K562 (cell line): Measurements from ENCODE around the gene TMEM114. TPM values are rescaled to one million over a fixed set of nuclear protein-coding genes. Genes with fewer than 3 reads are reported as not detected.

Source experiments
- ATAC-seq: fragments of 200-7000 bp; cut with Tn5 transposase; 3 replicates; pipeline ENCODE4 v1.9.1; 2020; ENCODE audit warnings: moderate library complexity
- BruUV-seq: library from RNA; stranded (reverse); fragments of 400-500 nt; replicated peaks from 2 replicates; lab custom pipeline; 2021; lab: Mats Ljungman, UMichigan
- CTCF ChIA-PET: fragments of 300-600 bp; formaldehyde crosslinking; extraction: SDS; loops from one replicate; lab custom pipeline; 2021; ENCODE audit warnings: low intra/inter-chr PET ratio; lab: Yijun Ruan, JAX
- POLR2A ChIA-PET: fragments of 300-600, 350-650 bp; sonication (Branson Sonifier 250); formaldehyde crosslinking; extraction: SDS; loops from one replicate; lab custom pipeline; 2021; ENCODE audit warnings: antibody characterized with exemption, inconsistent platforms; lab: Yijun Ruan, JAX
- DNase-seq, 4 experiments: peaks; one replicate each; pipeline versions ENCODE4 v3.0.0 to v3.0.0-alpha.2; 2011 to 2018; ENCODE audit warnings: low spot score in 3 of 4, mixed read lengths in 3 of 4; ENCODE audit errors: extremely low read depth in 1 of 4
- FAIRE-seq: peaks from 2 replicates; lab custom pipeline; 2011; peaks lifted over from hg19 to GRCh38; lab: Jason Lieb, UNC
- H2AFZ ChIP-seq: 2 replicates; pipeline ENCODE4 v1.6.0; 2011; ENCODE audit warnings: low read depth, low read length, control low read depth, inconsistent platforms
- H3K27ac ChIP-seq: fragments of 200-600 bp; 3 replicates; pipeline ENCODE4 v1.8.0; 2011; ENCODE audit warnings: low read depth, mild to moderate bottlenecking, control low read depth, inconsistent platforms, low read length, moderate library complexity, mixed read lengths; ENCODE audit errors: extremely low read depth
- H3K27me3 ChIP-seq, 2 experiments: fragments of 300-600 bp in 1 of 2; 2 replicates in 1 of 2; 3 replicates in 1 of 2; pipeline versions ENCODE4 v1.6.0 to v1.8.0; 2011; ENCODE audit warnings: inconsistent platforms in 2 of 2, low read length in 2 of 2, mild to moderate bottlenecking in 1 of 2, mixed read lengths in 1 of 2, moderate library complexity in 1 of 2; ENCODE audit not compliant: control insufficient read depth in 2 of 2, insufficient read depth in 2 of 2
- H3K36me3 ChIP-seq: fragments of 300-600 bp; 3 replicates; pipeline ENCODE4 v1.8.0; 2011; ENCODE audit warnings: mild to moderate bottlenecking, low read length, inconsistent platforms; ENCODE audit not compliant: control insufficient read depth, insufficient read depth
- H3K4me1 ChIP-seq, 2 experiments: fragments of 200-600 bp in 1 of 2; replicated peaks in 1 of 2; 2 replicates in 1 of 2; 3 replicates in 1 of 2; pipeline versions ENCODE4 v1.5.1 to v1.8.0; 2011; ENCODE audit warnings: inconsistent platforms in 2 of 2, low read length in 2 of 2, mild to moderate bottlenecking in 1 of 2, mixed read lengths in 1 of 2, moderate library complexity in 1 of 2; ENCODE audit not compliant: control insufficient read depth in 2 of 2, insufficient read depth in 2 of 2
- H3K4me2 ChIP-seq: 2 replicates; pipeline ENCODE4 v1.6.1; 2011; ENCODE audit warnings: low read length, control low read depth, inconsistent platforms, mixed read lengths; ENCODE audit not compliant: insufficient read depth
- H3K4me3 ChIP-seq: fragments of 200-600 bp; sonication (generic), shearing (Covaris generic); 2 replicates; pipeline ENCODE4 v1.5.1; 2016; ENCODE audit warnings: control low read depth, inconsistent platforms
- H3K79me2 ChIP-seq: fragments of 200-600 bp; 3 replicates; pipeline ENCODE4 v1.8.0; 2011; ENCODE audit warnings: low read length, inconsistent platforms; ENCODE audit not compliant: control insufficient read depth, insufficient read depth
- H3K9ac ChIP-seq, 2 experiments: 2 replicates each; pipeline versions ENCODE4 v1.6.0 to v1.6.1; 2011; ENCODE audit warnings: low read depth in 2 of 2, low read length in 2 of 2, control low read depth in 1 of 2, inconsistent platforms in 1 of 2, mild to moderate bottlenecking in 1 of 2, mixed read lengths in 1 of 2; ENCODE audit not compliant: insufficient read depth in 1 of 2
- H3K9me1 ChIP-seq: one replicate; pipeline ENCODE4 v1.6.0; 2011; ENCODE audit warnings: inconsistent platforms, mild to moderate bottlenecking, low read length, moderate library complexity; ENCODE audit not compliant: control insufficient read depth, insufficient read depth
- H3K9me3 ChIP-seq: replicated peaks from 2 replicates; pipeline ENCODE4 v1.5.1; 2011; ENCODE audit warnings: low read depth, low read length, inconsistent platforms; ENCODE audit not compliant: control insufficient read depth, insufficient read depth
- H4K20me1 ChIP-seq: replicated peaks from 2 replicates; pipeline ENCODE4 v1.6.1; 2011; ENCODE audit warnings: low read length, inconsistent platforms, mixed read lengths; ENCODE audit not compliant: control insufficient read depth, insufficient read depth
- ARID1B ChIP-seq: fragments of 450-650 bp; IDR thresholded peaks from 2 replicates; pipeline ENCODE4 v1.6.1; 2016; ENCODE audit warnings: antibody characterized with exemption, mild to moderate bottlenecking, inconsistent platforms
- BMI1 ChIP-seq: fragments of 150-350 bp; IDR thresholded peaks from 2 replicates; pipeline ENCODE4 v1.6.1; 2014; ENCODE audit warnings: low read length
- BRD9 ChIP-seq: fragments of 450-650 bp; IDR thresholded peaks from 2 replicates; pipeline ENCODE4 v1.6.1; 2018; ENCODE audit warnings: low read depth; ENCODE audit not compliant: partially characterized antibody
- GTF2B ChIP-seq: IDR thresholded peaks from 2 replicates; pipeline ENCODE4 v1.6.1; 2011; ENCODE audit not compliant: insufficient read length; ENCODE audit errors: extremely low read depth
- JUN ChIP-seq, 2 experiments: sonication (generic) in 1 of 2; formaldehyde crosslinking in 1 of 2; IDR thresholded peaks; 2 replicates each; pipeline versions ENCODE4 v1.6.1 to v1.8.0; 2012 to 2022; ENCODE audit warnings: borderline replicate concordance in 2 of 2, mild to moderate bottlenecking in 2 of 2, improper control_type of control experiment in 1 of 2, low read depth in 1 of 2, low read length in 1 of 2, missing genetic modification reagents in 1 of 2
- MAFF ChIP-seq: IDR thresholded peaks from 2 replicates; pipeline ENCODE4 v1.6.1; 2012; ENCODE audit warnings: low read length, improper control_type of control experiment
- SMARCE1 ChIP-seq: fragments of 450-650 bp; IDR thresholded peaks from 2 replicates; pipeline ENCODE4 v1.7.1; 2016; ENCODE audit warnings: mild to moderate bottlenecking
- SRSF3 ChIP-seq: fragments of 200-400 bp; formaldehyde crosslinking; IDR thresholded peaks from 2 replicates; pipeline ENCODE4 v1.6.1; 2016; ENCODE audit warnings: mild to moderate bottlenecking, low read length, moderate library complexity; ENCODE audit not compliant: insufficient read depth
- STAT6 ChIP-seq: sonication (generic); formaldehyde crosslinking; IDR thresholded peaks from 2 replicates; pipeline ENCODE4 v1.8.1; 2023; ENCODE audit warnings: mild to moderate bottlenecking, missing genetic modification reagents
- TCF7L2 ChIP-seq: fragments of 150-350 bp; IDR thresholded peaks from 2 replicates; pipeline ENCODE4 v1.6.1; 2016; ENCODE audit warnings: low read depth, mild to moderate bottlenecking, low read length, moderate library complexity
- ZNF551 ChIP-seq: fragments of 250-450 bp; sonication (Bioruptor Pico); IDR thresholded peaks from 2 replicates; pipeline ENCODE4 v1.5.0; 2021; ENCODE audit warnings: mild to moderate bottlenecking, moderate library complexity
- ZSCAN29 ChIP-seq: fragments of 450-650 bp; IDR thresholded peaks from 2 replicates; pipeline ENCODE4 v1.6.1; 2017
- WGBS: fragments of 100-300 bp; shearing (Covaris generic); methylation state at CpG from one replicate; pipeline ENCODE4 v1.1.6; 2016; ENCODE audit warnings: low coverage, mixed read lengths; ENCODE audit not compliant: insufficient coverage; ENCODE audit errors: missing lambda C conversion rate; 5-methylcytosine and 5-hydroxymethylcytosine counted together
- in situ Hi-C: fragments of 300-500 bp; cut with MboI; formaldehyde crosslinking; loops from 4 replicates; pipeline ENCODE4 v1.15.0; 2018; ENCODE audit warnings: inconsistent platforms, mixed read lengths
- intact Hi-C: fragments of 100-400 bp; cut with micrococcal nuclease; formaldehyde crosslinking; loops from 2 replicates; pipeline ENCODE4 v1.14.2; 2022
- polyA plus RNA-seq, 8 experiments: library from polyadenylated mRNA; depleted of rRNA in 4 of 8; stranded (reverse) in 5 of 8; unstranded in 3 of 8; fragments of >200 nt; fragmentation: Nextera tagmentation in 2 of 8; fragmentation: Illumina TruSeq in 1 of 8; extraction: Ambion mirVana in 2 of 8; extraction: Trizol in 1 of 8; gene quantifications; 2 replicates each; pipeline versions ENCODE4 v1.2.1 to v1.2.3, GENCODE V29; 2011 to 2014; ENCODE audit warnings: inconsistent platforms in 1 of 8, missing spikeins in 1 of 8
- total RNA-seq, 7 experiments: library from RNA; depleted of rRNA in 6 of 7; stranded (reverse); fragments of >200 nt in 6 of 7; fragmentation: Illumina TruSeq in 2 of 7; extraction: Trizol in 2 of 7; gene quantifications; 2 replicates each; pipeline versions ENCODE4 v1.2.1 to v1.2.3, GENCODE V29; 2011 to 2021; ENCODE audit warnings: low replicate concordance in 1 of 7

Gene TMEM114
- total and polyA plus RNA-seq, 9 of the 15 experiments (the other 6 are each of a cell fraction or from before 2014, with no cell fraction given): not detected

DNA sequence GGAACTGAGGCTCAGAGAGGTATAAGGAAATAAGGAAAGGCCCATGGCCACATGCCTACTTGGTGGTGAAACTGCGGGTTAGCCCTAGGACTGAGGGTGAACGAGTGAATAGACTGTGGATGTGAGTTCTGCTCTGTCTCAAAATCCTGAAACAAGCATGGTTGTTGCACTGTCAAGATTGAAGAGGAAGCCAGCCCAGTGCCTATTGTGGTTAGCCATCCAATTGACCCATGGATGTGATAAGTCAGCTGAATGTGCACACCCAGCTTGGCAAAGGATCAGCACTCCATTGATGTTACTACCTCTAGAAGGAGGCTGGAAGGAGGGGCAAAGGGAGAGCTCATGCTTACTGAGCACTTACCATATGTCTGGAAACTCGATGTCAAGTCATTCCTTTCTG, 4.5 kb downstream of the TMEM114 start:
- in situ Hi-C loops (no loop called here), intact Hi-C loops (no loop called here)
- BruUV-seq: no TSS peak
- no peak for ATAC-seq
- Histone ChIP-seq H3K27me3 (peaks cover 12 to 26% of the 10 kb centered on the region in 2 experiments; a peak in 4 of 5 replicates), H3K27ac (no peak overlapping the region), H3K9ac (no peak overlapping the region), H3K36me3 (no peaks in the 10 kb centered on the region), H3K9me1 (no peaks in the 10 kb centered on the region), H3K79me2 (no peaks in the 10 kb centered on the region), H3K9me3 (0 out of 2 replicates have a peak, but pooled peaks cover 2% of the 10 kb centered on the region), H3K4me2 (no peak overlapping the region), H3K4me1 (peaks cover 0 to 4% of the 10 kb centered on the region in 2 experiments; a peak in 2 of 5 replicates), H4K20me1 (no peaks in the 10 kb centered on the region), H3K4me3 (no peak overlapping the region), H2AFZ (no peak overlapping the region)
- DNase-seq: no peak
- POLR2A ChIA-PET: interaction anchor here (0.6 kb wide), 1 partner anchor 11 kb away, joined by 3 read pairs; no protein-coding TSS in a partner anchor
- no peak for FAIRE-seq
- TF ChIP-seq MAFF (no peak), BMI1 (no peak), SMARCE1 (no peak), JUN (IDR thresholded peaks at IDR 0.05; ENCODE audit: borderline replicate concordance, low read depth, low read length) (no peak), JUN (CRISPR knock-in tag; IDR thresholded peaks at IDR 0.05; ENCODE audit: borderline replicate concordance) (no peak), SRSF3 (no peak), ZSCAN29 (no peak), GTF2B (no peak), ZNF551 (CRISPR knock-in tag) (no peak), STAT6 (CRISPR knock-in tag) (no peak), ARID1B (no peak), BRD9 (no peak), TCF7L2 (no peak)
- 3% methylated on average over 3 of the region's 3 CpGs for WGBS
- CTCF ChIA-PET: no interaction called here
